ENCODE results near the gene WDFY3. TPM values are rescaled to one million over a fixed set of nuclear protein-coding genes. Genes with fewer than 3 reads are reported as not detected.

The WDFY3 gene
- total and polyA plus RNA-seq, 9 of the 15 experiments (the other 6 are each of a cell fraction or from before 2014, with no cell fraction given) = 0.58 to 13.5 (median 9.4) TPM

GRCh38 chr4:84958434-84958833, 8.1 kb downstream of the WDFY3 start:
- TF ChIP-seq TFAM (CRISPR knock-in tag; conservative IDR thresholded peaks at IDR 0.05) (no peak), RFX5 (IDR thresholded peaks at IDR 0.05; ENCODE audit: low read depth, low read length) (no peak), ZNF431 (CRISPR knock-in tag; IDR thresholded peaks at IDR 0.05) (no peak), WHSC1 (IDR thresholded peaks at IDR 0.05; ENCODE audit: low read length) (no peak), KHSRP (IDR thresholded peaks at IDR 0.05) (no peak), KDM5B (IDR thresholded peaks at IDR 0.05; ENCODE audit: insufficient replicate concordance, low read depth, low read length) (no peak), SNRNP70 (optimal IDR thresholded peaks at IDR 0.05; ENCODE audit: low read depth, low read length) (no peak), NR2F6 (CRISPR knock-in tag; IDR thresholded peaks at IDR 0.05) (no peak), FOXJ3 (CRISPR knock-in tag; IDR thresholded peaks at IDR 0.05) (no peak), POU5F1 (IDR thresholded peaks at IDR 0.05; ENCODE audit: borderline replicate concordance, low read depth, low read length, partially characterized antibody) (no peak), ZFP30 (CRISPR knock-in tag; IDR thresholded peaks at IDR 0.05; ENCODE audit: borderline replicate concordance) (no peak)
- TF ChIP-seq, protein P1, sequence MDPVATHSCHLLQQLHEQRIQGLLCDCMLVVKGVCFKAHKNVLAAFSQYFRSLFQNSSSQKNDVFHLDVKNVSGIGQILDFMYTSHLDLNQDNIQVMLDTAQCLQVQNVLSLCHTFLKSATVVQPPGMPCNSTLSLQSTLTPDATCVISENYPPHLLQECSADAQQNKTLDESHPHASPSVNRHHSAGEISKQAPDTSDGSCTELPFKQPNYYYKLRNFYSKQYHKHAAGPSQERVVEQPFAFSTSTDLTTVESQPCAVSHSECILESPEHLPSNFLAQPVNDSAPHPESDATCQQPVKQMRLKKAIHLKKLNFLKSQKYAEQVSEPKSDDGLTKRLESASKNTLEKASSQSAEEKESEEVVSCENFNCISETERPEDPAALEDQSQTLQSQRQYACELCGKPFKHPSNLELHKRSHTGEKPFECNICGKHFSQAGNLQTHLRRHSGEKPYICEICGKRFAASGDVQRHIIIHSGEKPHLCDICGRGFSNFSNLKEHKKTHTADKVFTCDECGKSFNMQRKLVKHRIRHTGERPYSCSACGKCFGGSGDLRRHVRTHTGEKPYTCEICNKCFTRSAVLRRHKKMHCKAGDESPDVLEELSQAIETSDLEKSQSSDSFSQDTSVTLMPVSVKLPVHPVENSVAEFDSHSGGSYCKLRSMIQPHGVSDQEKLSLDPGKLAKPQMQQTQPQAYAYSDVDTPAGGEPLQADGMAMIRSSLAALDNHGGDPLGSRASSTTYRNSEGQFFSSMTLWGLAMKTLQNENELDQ (CRISPR knock-in tag; IDR thresholded peaks at IDR 0.05; ENCODE audit: borderline replicate concordance) = no peak
- TF ChIP-seq, protein P2, sequence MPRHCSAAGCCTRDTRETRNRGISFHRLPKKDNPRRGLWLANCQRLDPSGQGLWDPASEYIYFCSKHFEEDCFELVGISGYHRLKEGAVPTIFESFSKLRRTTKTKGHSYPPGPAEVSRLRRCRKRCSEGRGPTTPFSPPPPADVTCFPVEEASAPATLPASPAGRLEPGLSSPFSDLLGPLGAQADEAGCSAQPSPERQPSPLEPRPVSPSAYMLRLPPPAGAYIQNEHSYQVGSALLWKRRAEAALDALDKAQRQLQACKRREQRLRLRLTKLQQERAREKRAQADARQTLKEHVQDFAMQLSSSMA (CRISPR knock-in tag; IDR thresholded peaks at IDR 0.05) = no peak
- TF ChIP-seq, protein P3, sequence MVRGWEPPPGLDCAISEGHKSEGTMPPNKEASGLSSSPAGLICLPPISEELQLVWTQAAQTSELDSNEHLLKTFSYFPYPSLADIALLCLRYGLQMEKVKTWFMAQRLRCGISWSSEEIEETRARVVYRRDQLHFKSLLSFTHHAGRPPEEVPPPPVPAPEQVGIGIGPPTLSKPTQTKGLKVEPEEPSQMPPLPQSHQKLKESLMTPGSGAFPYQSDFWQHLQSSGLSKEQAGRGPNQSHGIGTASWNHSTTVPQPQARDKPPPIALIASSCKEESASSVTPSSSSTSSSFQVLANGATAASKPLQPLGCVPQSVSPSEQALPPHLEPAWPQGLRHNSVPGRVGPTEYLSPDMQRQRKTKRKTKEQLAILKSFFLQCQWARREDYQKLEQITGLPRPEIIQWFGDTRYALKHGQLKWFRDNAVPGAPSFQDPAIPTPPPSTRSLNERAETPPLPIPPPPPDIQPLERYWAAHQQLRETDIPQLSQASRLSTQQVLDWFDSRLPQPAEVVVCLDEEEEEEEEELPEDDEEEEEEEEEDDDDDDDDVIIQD (CRISPR knock-in tag; IDR thresholded peaks at IDR 0.05) = no peak
- Histone ChIP-seq H3K4me3 (no peak overlapping the region), H3K4me2 (ENCODE audit: insufficient read depth, low read length) (no peak overlapping the region), H3K27me3 (ENCODE audit: control insufficient read depth in 2 of 2, insufficient read depth in 2 of 2, low read length in 2 of 2) (no peaks in the 10 kb centered on the region), H4K20me1 (replicated peaks; ENCODE audit: control insufficient read depth, insufficient read depth, low read length) (no peaks in the 10 kb centered on the region), H3K9me1 (ENCODE audit: control insufficient read depth, insufficient read depth, low read length) (no peaks in the 10 kb centered on the region), H3K4me1 (replicated peaks in 1 of 2; ENCODE audit: control insufficient read depth in 2 of 2, insufficient read depth in 2 of 2, low read length in 2 of 2) (no peaks in the 10 kb centered on the region), H3K36me3 (ENCODE audit: control insufficient read depth, insufficient read depth, low read length) (no peaks in the 10 kb centered on the region), H3K9me3 (replicated peaks; ENCODE audit: control insufficient read depth, insufficient read depth, low read depth, low read length) (no peaks in the 10 kb centered on the region), H2AFZ (ENCODE audit: low read depth, low read length) (no peak overlapping the region), H3K79me2 (ENCODE audit: control insufficient read depth, insufficient read depth, low read length) (0 out of 3 replicates have a peak, but pooled peaks cover 2% of the 10 kb centered on the region), H3K27ac (ENCODE audit: extremely low read depth, low read depth, low read length) (no peak overlapping the region), H3K9ac (ENCODE audit: insufficient read depth in 1 of 2, low read depth in 2 of 2, low read length in 2 of 2) (no peak overlapping the region)
- BruUV-seq (replicated peaks) = no TSS peak
- POLR2A ChIA-PET = no interaction called here
- intact Hi-C loops (cut with micrococcal nuclease) (no loop called here), in situ Hi-C loops (cut with MboI) (no loop called here)
- ATAC-seq (no peak), FAIRE-seq (no peak), DNase-seq (ENCODE audit: extremely low read depth in 1 of 4, low spot score in 3 of 4) (no peak)
- CTCF ChIA-PET (ENCODE audit: low intra/inter-chr PET ratio) = no interaction called here
